AG04450 (cell line): ENCODE data around the gene INSM2. TPM values are rescaled to one million over a fixed set of nuclear protein-coding genes. Genes with fewer than 3 reads are reported as not detected.

Source experiments
- CTCF ChIA-PET: fragments of 300-600, 350-600 bp; formaldehyde crosslinking; extraction: SDS; loops from one replicate; lab custom pipeline; 2022; ENCODE audit warnings: antibody characterized with exemption, inconsistent platforms; lab: Charles Lee
- POLR2A ChIA-PET: fragments of 350-600 bp; formaldehyde crosslinking; extraction: SDS; loops from one replicate; lab custom pipeline; 2021; ENCODE audit warnings: antibody characterized with exemption, inconsistent platforms; lab: Yijun Ruan, JAX
- DNase-seq: peaks from one replicate; pipeline ENCODE4 v3.0.0-alpha.2; 2011; ENCODE audit warnings: low read depth, low spot score
- H3K27ac ChIP-seq: one replicate; pipeline ENCODE4 v1.5.1; 2012; ENCODE audit warnings: low read depth, low read length, control low read depth
- H3K27me3 ChIP-seq: one replicate; pipeline ENCODE4 v1.6.0; 2012; ENCODE audit warnings: low read length; ENCODE audit not compliant: control insufficient read depth, insufficient read depth
- H3K4me3 ChIP-seq: 2 replicates; pipeline ENCODE4 v1.5.1; 2011; ENCODE audit warnings: mild to moderate bottlenecking, low read depth, low read length, control low read depth
- H3K9me3 ChIP-seq: 2 replicates; pipeline ENCODE4 v1.5.1; 2012; ENCODE audit warnings: low read length; ENCODE audit not compliant: control insufficient read depth, insufficient read depth
- CTCF ChIP-seq: IDR thresholded peaks from 2 replicates; pipeline ENCODE4 v1.5.1; 2011; ENCODE audit warnings: low read depth, low read length, control low read depth, inconsistent platforms
- polyA plus RNA-seq: library from polyadenylated mRNA; depleted of rRNA; stranded (reverse); fragments of >200 nt; gene quantifications from 2 replicates; pipeline ENCODE4 v1.2.3, GENCODE V29; 2011

The INSM2 gene
- polyA plus RNA-seq, 1 experiment = not detected

GRCh38 chr14:35504260-35504659, 29.7 kb upstream of the INSM2 start:
- Histone ChIP-seq H3K27me3 (no peaks in the 10 kb centered on the region), H3K9me3 (no peaks in the 10 kb centered on the region), H3K27ac (no peak overlapping the region), H3K4me3 (no peak overlapping the region)
- POLR2A ChIA-PET = no interaction called here
- no peak for TF ChIP-seq CTCF
- no peak for DNase-seq
- CTCF ChIA-PET = no interaction called here

DNA sequence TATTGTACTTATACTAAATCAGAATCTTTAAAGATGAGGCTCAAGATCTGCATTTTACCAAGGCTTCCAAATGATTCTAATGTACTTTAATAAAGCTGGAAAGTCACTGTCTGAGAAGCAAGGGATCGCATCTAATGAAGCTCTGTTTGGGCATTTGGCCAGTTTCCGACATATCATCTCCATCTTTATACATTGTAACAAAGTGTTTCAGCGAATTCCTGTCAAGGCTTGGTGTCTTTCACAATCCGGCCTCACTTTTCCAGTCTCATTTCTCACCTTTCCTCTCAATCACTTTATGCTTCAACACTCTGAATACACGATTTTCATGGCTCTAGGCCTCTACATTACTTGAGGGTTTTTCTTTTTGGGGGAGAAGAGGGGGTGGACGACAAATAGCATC, 27.5 kb upstream of the INSM2 start:
- no peak for DNase-seq
- TF ChIP-seq CTCF = no peak
- Histone ChIP-seq H3K9me3 (no peaks in the 10 kb centered on the region), H3K4me3 (no peak overlapping the region), H3K27me3 (no peaks in the 10 kb centered on the region), H3K27ac (no peak overlapping the region)
- ChIA-PET POLR2A (no interaction called here), CTCF (interaction anchor here (1.0 to 1.1 kb wide), 2 partner anchors 27 to 67 kb away, joined by 3 to 4 read pairs; partner anchors contain the start of gene INSM2)

GRCh38 chr14:35506927-35507326, 27.0 kb upstream of the INSM2 start:
- no peak for DNase-seq
- CTCF ChIA-PET = interaction anchor here (1.0 to 1.1 kb wide), 2 partner anchors 27 to 68 kb away, joined by 3 to 4 read pairs; partner anchors contain the start of gene INSM2
- no peaks in the 10 kb centered on the region for H3K9me3 ChIP-seq
- no peak for TF ChIP-seq CTCF
- no peak overlapping the region for H3K4me3 ChIP-seq
- H3K27me3 ChIP-seq = no peaks in the 10 kb centered on the region
- H3K27ac ChIP-seq = no peak overlapping the region
- POLR2A ChIA-PET = no interaction called here

DNA sequence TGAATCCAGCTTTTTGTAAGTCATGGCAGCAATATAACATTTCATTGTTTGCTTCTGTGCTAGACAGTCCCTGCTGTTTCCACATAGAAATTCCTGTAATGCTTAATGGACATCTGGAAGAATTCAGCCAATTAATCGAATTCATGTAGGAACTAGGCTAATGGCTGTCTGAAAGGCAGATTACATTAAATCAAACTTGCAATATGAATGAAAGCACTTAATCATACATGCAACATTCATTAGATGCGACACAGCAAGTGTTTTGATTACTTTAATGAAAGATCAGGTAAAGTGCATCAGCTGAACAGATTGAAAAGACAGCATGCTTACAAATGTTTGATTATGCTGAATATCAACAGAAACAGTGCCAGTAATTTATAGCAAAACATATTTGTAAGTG, 24.1 kb upstream of the INSM2 start:
- no peak for DNase-seq
- POLR2A ChIA-PET = no interaction called here
- Histone ChIP-seq H3K27me3 (no peaks in the 10 kb centered on the region), H3K9me3 (no peaks in the 10 kb centered on the region), H3K27ac (no peak overlapping the region), H3K4me3 (no peak overlapping the region)
- TF ChIP-seq CTCF = no peak
- CTCF ChIA-PET = interaction anchor here (0.8 to 1.3 kb wide), 2 partner anchors 11 to 71 kb away, joined by 3 to 4 read pairs; no protein-coding TSS in a partner anchor

DNA sequence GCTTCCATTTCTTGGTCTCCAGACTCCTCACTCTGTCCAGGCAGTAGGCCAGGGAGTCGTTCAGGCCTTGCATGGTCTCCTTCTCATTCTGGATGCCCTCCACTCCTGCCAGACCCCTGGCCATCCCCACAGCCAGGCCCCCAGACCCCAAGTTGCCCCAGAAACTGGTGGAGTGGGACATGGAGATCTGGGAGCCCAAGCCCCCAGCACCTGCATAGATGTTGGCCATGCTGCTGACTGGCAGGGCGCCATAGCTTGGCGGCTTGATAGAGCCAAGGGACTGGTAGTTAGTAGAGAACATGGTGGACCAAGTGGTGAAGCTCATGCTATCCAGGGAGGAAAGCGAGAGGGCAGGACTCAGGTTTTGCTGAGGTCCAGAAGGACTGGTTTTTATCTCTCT, 21.2 kb upstream of the INSM2 start:
- no peak for DNase-seq
- Histone ChIP-seq H3K4me3 (no peak overlapping the region), H3K27me3 (no peaks in the 10 kb centered on the region), H3K27ac (no peak overlapping the region), H3K9me3 (no peaks in the 10 kb centered on the region)
- TF ChIP-seq CTCF = no peak
- ChIA-PET POLR2A (no interaction called here), CTCF (no interaction called here)
